Naive B cell (primary cell): ENCODE data around the gene DPY30. TPM values are rescaled to one million over a fixed set of nuclear protein-coding genes. Genes with fewer than 3 reads are reported as not detected.
A peak's percentile ranks its signal among the peaks of the same experiment; 100 is the strongest.
"Not testable (repeated sequence)": the region's sequence is repeated elsewhere in the genome, so short reads cannot be mapped to it uniquely, and the experiment has no call there.

Experiments
- ATAC-seq, 2 donors: fragments of 150-1000 bp; cut with Tn5 transposase; 2 replicates each; pipeline ENCODE4 v1.10.0; 2021; ENCODE audit warnings: low read depth in 2 of 2, mild to moderate bottlenecking in 2 of 2, moderate library complexity in 2 of 2
- DNase-seq: peaks from one replicate; pipeline ENCODE4 v3.0.0; 2022
- H3K27ac Mint-ChIP-seq, 6 donors: one replicate each; pipeline ENCODE4 v1.8.0; 2020 to 2022; ENCODE audit warnings: mild to moderate bottlenecking in 6 of 6, mixed read lengths in 6 of 6, moderate library complexity in 5 of 6, inconsistent platforms in 2 of 6
- H3K27me3 Mint-ChIP-seq, 3 donors: one replicate each; pipeline ENCODE4 v1.8.0; 2021 to 2022; ENCODE audit warnings: mixed read lengths in 3 of 3, mild to moderate bottlenecking in 1 of 3
- H3K36me3 Mint-ChIP-seq, 2 donors: one replicate each; pipeline ENCODE4 v1.8.0; 2020 to 2022; ENCODE audit warnings: mixed read lengths in 2 of 2, inconsistent platforms in 1 of 2, mild to moderate bottlenecking in 1 of 2
- H3K4me1 Mint-ChIP-seq, 3 donors: one replicate each; pipeline ENCODE4 v1.8.0; 2020 to 2022; ENCODE audit warnings: mixed read lengths in 3 of 3, inconsistent platforms in 1 of 3, mild to moderate bottlenecking in 1 of 3, moderate library complexity in 1 of 3
- H3K4me3 Mint-ChIP-seq, 8 donors: one replicate each; pipeline ENCODE4 v1.8.0; 2020 to 2022; ENCODE audit warnings: mild to moderate bottlenecking in 8 of 8, mixed read lengths in 8 of 8, moderate library complexity in 8 of 8, inconsistent platforms in 2 of 8
- H3K9me3 Mint-ChIP-seq, 7 donors: one replicate each; pipeline ENCODE4 v1.8.0; 2020 to 2022; ENCODE audit warnings: mixed read lengths in 7 of 7, mild to moderate bottlenecking in 5 of 7, inconsistent platforms in 2 of 7, moderate library complexity in 1 of 7
- polyA plus RNA-seq, 6 donors: library from polyadenylated mRNA; unstranded; fragments of 300-500 nt; fragmentation: Illumina TruSeq; gene quantifications; one replicate each; pipeline ENCODE4 v1.2.3, GENCODE V29; 2021; ENCODE audit warnings: low read depth in 6 of 6

Gene DPY30
- polyA plus RNA-seq, result 100 to 1,000 TPM; 129 to 189 (median 169) TPM

DNA sequence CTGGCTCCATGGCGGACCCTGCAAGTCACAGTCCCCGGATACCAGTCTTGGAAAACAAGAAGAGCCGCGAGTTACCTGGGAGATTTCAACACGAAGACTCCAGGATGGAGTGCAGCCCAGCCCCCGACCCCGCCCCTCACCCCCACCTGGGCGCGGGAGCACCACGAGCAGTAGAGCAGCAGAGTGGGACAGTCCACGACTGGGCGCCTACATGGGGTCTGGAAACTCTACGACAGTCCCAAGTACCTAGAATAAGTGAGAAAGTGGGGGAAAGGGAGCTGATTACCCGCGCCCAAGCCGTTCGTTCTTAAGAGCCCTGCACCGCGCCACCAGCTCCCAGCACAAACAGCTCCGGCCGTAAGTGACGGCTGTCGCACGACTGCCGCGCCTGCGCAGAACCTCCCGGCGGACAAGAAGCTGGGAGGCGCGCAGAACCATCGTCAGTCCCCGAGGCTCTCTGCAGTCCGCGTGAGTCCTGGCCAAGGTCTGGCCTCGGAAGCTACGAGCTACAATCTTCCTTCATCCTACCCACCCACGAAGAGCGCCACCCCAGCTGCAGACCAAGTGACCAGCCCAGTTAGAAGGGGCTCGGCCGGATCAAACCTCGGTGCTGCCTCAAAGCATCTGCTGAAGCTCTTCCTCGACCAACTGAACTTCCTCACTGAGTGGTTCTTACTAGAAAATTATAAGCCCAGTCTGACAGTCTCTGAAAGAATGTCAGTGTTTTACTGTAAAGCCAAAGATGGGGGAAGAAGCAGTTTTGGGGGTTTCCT, at the start of gene DPY30:
TSS of gene DPY30 (minus strand) at position 359 of the 773 bp plus-strand sequence. CDS start at position 10, 349 bp downstream.
- ATAC-seq (peak; percentile 88 to 91), DNase-seq (peak; percentile 90)
- Mint-ChIP-seq H3K27ac (peak within 1 kb of the TSS; percentile 80 to 96 (median 94)), H3K9me3 (no peaks in the 10 kb centered on the region), H3K4me1 (peaks cover 5 to 20% (median 9%) of the 10 kb centered on the region in 3 donors), H3K4me3 (peak within 1 kb of the TSS; percentile 86 to 98 (median 93)), H3K27me3 (no peaks in the 10 kb centered on the region), H3K36me3 (no peaks in the 10 kb centered on the region)

DNA sequence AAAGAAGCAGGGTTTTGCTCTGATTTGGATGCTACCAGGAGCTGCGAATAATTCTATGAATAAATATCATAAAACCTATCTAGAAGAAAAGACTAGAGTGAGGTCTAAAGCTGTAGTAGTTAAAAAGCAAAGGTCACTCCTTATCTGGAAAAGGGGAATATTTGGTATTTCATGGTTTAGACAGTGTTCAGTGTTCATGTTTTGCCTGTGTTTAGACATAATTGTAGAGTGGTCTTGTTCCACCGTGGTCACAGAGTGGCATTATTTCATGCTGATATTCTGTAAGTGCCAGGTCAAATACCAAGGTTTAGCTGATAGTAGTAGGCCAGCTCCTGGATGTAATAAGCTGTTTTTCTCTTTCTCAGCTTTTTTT, 34.5 kb upstream of the DPY30 start:
- Mint-ChIP-seq H3K4me3 (no peak overlapping the region), H3K36me3 (peaks cover 0 to 6% of the 10 kb centered on the region in 2 donors), H3K27me3 (no peaks in the 10 kb centered on the region), H3K27ac (no peak overlapping the region), H3K4me1 (peaks cover 22 to 28% (median 25%) of the 10 kb centered on the region in 3 donors), H3K9me3 (no peaks in the 10 kb centered on the region)
- DNase-seq (no peak), ATAC-seq (no peak)

DNA sequence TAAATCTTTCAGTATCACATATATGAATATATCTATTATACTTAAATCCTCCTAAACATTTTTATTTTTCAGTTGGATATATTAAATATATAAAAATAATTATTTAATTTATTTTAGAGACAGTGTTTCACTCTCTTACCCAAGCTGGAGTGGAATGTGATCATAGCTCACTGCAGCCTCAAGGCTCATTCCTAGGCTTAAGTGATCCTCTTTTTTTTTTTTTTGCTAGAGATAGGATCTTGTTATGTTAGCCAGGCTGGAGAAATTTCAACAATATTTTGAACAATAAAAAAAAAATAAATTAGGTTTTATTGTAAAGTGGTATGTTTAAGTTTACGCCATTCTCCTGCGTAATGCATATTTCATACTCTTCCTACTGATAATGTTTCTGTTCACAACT, 27.9 kb upstream of the DPY30 start:
- ATAC-seq (no peak), DNase-seq (no peak)
- Mint-ChIP-seq H3K27me3 (no peaks in the 10 kb centered on the region), H3K4me1 (peaks cover 18 to 38% (median 33%) of the 10 kb centered on the region in 3 donors), H3K9me3 (no peaks in the 10 kb centered on the region), H3K36me3 (peaks cover 0 to 6% of the 10 kb centered on the region in 2 donors), H3K4me3 (peak overlapping the region in 1 of 8 donors; percentile 58), H3K27ac (no peak overlapping the region)

DNA sequence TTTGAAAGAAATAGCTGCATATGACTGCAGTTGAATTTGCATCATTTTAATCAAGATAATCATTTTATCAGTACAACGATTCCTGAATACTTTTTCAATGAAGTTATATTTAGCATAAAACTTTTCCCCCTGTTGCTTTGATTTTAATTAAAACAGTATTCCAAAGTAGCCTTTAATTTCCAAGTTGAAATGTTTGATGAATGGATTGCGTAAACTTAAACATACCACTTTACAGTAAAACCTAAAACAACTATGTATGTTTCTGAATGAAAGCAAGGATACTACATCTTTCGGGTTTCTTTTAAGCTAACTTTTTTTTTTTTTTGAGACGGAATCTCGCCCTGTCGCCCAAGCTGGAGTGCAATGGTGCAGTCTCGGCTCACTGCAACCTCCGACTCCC, 25.1 kb upstream of the DPY30 start:
- Mint-ChIP-seq H3K27ac (peak overlapping the region in 3 of 6 donors; percentile 29 to 92 (median 88)), H3K36me3 (no peaks in the 10 kb centered on the region), H3K27me3 (no peaks in the 10 kb centered on the region), H3K4me1 (peaks cover 19 to 35% (median 34%) of the 10 kb centered on the region in 3 donors), H3K4me3 (peak overlapping the region; percentile 94 to 100 (median 99)), H3K9me3 (no peaks in the 10 kb centered on the region)
- ATAC-seq (no peak), DNase-seq (no peak)

DNA sequence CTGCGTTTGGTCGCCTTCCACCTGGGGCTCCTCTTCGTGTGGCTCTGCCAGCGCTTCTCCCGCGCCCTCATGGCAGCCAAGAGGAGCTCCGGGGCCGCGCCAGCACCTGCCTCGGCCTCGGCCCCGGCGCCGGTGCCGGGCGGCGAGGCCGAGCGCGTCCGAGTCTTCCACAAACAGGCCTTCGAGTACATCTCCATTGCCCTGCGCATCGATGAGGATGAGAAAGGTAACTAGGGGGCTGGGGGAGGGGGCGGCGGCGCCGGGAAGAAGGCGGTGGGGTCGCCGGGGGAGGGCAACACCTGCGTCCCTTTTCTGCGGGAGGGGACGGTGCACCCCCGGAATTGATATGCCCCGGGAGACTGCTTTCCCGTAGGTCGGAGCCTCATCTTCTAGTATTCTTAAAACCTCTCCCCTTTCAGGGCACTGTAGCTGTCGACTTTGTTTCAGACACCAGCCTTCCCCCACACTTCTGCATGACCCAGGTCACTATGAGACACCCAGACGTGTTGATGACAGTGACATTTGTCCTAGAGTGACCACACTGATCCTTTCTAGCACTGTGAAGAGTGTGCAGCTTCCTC, 24.5 kb upstream of the DPY30 start:
- Mint-ChIP-seq H3K27me3 (no peaks in the 10 kb centered on the region), H3K27ac (peak overlapping the region; percentile 86 to 98 (median 93)), H3K9me3 (no peaks in the 10 kb centered on the region), H3K4me3 (peak overlapping the region; percentile 98 to 100 (median 99)), H3K4me1 (peaks cover 19 to 35% (median 34%) of the 10 kb centered on the region in 3 donors), H3K36me3 (no peaks in the 10 kb centered on the region)
- DNase-seq (no peak), ATAC-seq (no peak)

DNA sequence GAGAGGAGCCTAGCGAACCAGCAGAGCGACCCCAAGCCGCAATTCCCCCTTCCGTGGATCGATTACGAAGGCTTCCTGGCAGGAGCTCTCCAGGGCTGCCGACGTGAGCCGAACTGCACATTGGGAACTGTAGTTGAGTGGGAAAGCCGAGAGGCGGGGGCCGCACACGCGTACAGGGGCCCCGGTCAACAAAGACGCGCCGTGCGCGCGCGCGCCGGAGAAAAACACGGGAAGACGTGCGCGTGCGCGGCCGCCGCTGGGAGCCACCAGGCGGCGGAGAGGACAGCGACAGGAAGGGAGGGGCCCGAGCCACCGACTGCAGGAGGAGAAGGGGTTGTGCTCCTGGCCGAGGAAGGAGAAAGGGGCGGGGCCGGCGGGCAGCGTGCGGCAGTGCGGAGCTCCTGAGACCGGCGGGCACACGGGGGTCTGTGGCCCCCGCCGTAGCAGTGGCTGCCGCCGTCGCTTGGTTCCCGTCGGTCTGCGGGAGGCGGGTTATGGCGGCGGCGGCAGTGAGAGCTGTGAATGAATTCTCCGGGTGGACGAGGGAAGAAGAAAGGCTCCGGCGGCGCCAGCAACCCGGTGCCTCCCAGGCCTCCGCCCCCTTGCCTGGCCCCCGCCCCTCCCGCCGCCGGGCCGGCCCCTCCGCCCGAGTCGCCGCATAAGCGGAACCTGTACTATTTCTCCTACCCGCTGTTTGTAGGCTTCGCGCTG, 23.9 kb upstream of the DPY30 start, which contains the start of gene SPAST:
TSS of gene SPAST (plus strand) at position 247 of the 711 bp plus-strand sequence. CDS start at position 523, 276 bp downstream.
- DNase-seq (peak; percentile 97), ATAC-seq (peak; percentile 84 to 85)
- no peaks in the 10 kb centered on the region for H3K9me3 Mint-ChIP-seq
- H3K36me3 Mint-ChIP-seq, result no peaks in the 10 kb centered on the region
- H3K4me3 Mint-ChIP-seq, result peak within 1 kb of the TSS; percentile 98 to 100 (median 99)
- H3K27ac Mint-ChIP-seq, result peak within 1 kb of the TSS; percentile 90 to 98 (median 94)
- peaks cover 19 to 35% (median 34%) of the 10 kb centered on the region in 3 donors for H3K4me1 Mint-ChIP-seq
- no peaks in the 10 kb centered on the region for H3K27me3 Mint-ChIP-seq

DNA sequence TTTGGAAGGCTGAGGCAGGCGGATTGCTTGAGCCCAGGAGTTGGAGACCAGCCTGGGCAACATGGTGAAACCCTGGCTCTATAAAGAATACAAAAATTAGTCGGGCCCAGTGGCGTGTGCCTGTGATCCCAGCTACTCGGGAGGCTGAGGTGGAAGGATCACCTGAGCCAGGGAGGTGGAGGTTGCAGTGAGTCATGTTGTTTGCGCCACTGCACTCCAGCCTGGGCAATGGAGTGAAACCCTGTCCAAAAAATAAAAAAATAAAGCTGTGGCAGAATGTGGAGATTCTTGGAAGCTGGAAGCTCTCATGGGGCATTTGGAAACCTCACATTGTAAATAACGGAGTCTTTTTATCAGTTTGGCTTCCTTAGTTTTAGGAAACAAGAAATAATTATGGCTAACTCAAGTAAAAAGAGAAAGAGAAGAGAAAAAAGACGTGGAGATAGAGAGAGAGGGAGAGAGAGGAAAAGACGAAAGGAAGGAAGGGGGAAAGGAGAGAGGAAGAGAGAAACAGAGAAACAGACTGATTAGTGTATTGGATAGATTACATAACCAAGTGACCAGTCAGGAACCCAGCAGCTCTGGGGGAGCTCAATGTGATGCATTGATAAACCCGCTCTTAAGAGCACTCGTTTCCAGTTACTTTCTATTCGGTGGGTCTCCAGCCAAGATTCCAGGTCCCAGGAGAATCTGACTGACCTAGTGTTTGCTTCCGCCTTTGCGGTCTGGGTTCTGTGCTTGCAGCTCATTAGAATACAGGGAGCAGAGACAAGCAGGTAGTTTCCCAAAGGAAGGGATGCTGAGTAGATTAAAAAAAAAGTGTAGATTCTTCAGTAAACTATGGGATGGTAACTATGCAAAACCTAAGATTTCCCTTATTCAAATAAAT, 22.6 kb upstream of the DPY30 start:
- Mint-ChIP-seq H3K27ac (peak overlapping the region in 5 of 6 donors; percentile 2 to 98 (median 95)), H3K4me1 (peaks cover 18 to 34% (median 32%) of the 10 kb centered on the region in 3 donors), H3K27me3 (no peaks in the 10 kb centered on the region), H3K4me3 (peak overlapping the region; percentile 98 to 100 (median 99)), H3K36me3 (no peaks in the 10 kb centered on the region), H3K9me3 (no peaks in the 10 kb centered on the region)
- DNase-seq, result peak; percentile 10
- ATAC-seq, result no peak

DNA sequence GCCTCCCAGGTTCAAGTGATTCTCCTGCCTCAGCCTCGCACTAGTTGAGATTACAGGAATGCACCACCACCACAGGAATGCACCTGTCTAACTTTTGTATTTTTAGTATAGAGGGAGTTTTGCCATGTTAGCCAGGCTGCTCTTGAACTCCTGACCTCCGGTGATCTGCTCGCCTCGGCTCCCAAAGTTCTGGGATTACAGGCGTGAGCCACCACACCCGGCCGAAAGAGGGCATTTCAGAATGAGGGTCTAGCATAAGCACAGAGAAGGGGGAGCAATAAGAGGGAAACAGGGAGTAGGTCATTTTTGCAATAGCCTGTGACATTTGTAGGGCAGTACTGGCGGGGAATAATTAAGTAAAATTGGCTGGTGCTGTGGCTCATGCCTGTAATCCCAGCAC, 21.8 kb upstream of the DPY30 start:
- peak overlapping the region in 7 of 8 donors; percentile 59 to 99 (median 98) for H3K4me3 Mint-ChIP-seq
- H3K9me3 Mint-ChIP-seq, result no peaks in the 10 kb centered on the region
- DNase-seq (no peak), ATAC-seq (no peak)
- peaks cover 16 to 30% (median 29%) of the 10 kb centered on the region in 3 donors for H3K4me1 Mint-ChIP-seq
- H3K27me3 Mint-ChIP-seq, result no peaks in the 10 kb centered on the region
- no peaks in the 10 kb centered on the region for H3K36me3 Mint-ChIP-seq
- H3K27ac Mint-ChIP-seq, result peak overlapping the region in 1 of 6 donors; percentile 78

DNA sequence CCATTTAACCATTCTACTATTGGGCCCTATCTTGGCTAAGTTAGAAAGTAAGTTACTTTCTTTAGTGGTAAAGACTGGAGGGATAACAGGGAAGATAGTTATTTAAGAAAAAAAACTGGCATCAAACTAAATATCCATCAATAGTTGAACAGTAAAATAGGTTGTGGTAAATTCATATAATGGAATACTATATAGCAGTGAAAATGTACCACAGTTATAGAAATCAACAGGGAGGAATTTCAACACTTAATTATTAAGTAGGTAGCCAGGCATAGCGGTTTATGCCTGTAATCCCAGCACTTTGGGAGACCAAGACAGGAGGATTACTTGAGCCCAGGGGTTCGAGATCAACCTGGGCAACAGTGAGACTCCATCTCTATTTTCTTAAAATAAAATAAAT, 20.7 kb upstream of the DPY30 start:
- Mint-ChIP-seq H3K27me3 (no peaks in the 10 kb centered on the region), H3K36me3 (no peaks in the 10 kb centered on the region), H3K27ac (no peak overlapping the region), H3K4me3 (peak overlapping the region in 1 of 8 donors; percentile 99), H3K4me1 (peaks cover 11 to 20% (median 19%) of the 10 kb centered on the region in 3 donors), H3K9me3 (no peaks in the 10 kb centered on the region)
- ATAC-seq, result no peak
- DNase-seq, result no peak

DNA sequence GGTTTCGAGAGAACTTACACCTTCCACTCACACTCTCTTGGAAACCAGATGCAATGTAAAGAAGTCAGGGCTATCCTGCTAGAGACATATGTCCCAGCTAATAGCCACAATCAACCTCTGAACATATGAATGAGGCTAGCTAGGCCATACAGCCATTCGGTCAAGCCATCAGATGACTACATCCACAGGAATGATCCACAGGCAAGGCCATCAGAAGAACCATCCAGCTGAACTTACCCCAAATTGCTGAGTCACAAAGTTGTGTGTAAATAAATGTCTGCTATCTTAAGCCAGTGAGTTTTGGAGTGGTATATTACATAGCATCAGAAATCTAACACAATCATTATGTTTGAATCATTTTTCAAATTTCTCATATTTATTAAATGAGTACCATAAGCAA, 18.5 kb upstream of the DPY30 start:
- H3K27me3 Mint-ChIP-seq, result no peaks in the 10 kb centered on the region

DNA sequence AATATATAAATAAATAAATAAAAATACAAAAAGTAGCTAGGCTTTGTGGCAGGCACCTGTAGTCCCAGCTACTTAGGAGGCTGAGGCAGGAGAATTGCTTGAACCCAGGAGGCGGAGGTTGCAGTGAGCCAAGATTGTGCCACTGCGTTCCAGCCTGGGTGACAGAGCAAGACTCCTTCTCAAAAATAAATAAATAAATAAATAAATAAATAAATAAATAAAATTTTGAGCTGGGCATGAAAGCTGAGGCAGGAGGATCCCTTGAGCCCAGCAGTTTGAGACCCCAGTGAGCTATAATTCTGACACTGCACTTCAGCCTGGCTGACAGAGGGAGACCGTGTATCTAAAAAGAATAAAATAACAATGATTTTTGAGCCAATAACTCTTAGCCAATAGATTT, 15.0 kb upstream of the DPY30 start:
- DNase-seq, H3K4me1 Mint-ChIP-seq, H3K4me3 Mint-ChIP-seq, H3K27ac Mint-ChIP-seq, H3K27me3 Mint-ChIP-seq, H3K36me3 Mint-ChIP-seq, H3K9me3 Mint-ChIP-seq, ATAC-seq: not testable (repeated sequence)

More for the DNA sequence above, 18.5 kb upstream of the DPY30 start:
- ATAC-seq (no peak), DNase-seq (no peak)
- H3K27ac Mint-ChIP-seq, result no peak overlapping the region
- H3K36me3 Mint-ChIP-seq, result no peaks in the 10 kb centered on the region
- H3K4me1 Mint-ChIP-seq, result peaks cover 9 to 17% (median 11%) of the 10 kb centered on the region in 3 donors
- H3K9me3 Mint-ChIP-seq, result no peaks in the 10 kb centered on the region
- H3K4me3 Mint-ChIP-seq, result peak overlapping the region in 1 of 8 donors; percentile 46

DNA sequence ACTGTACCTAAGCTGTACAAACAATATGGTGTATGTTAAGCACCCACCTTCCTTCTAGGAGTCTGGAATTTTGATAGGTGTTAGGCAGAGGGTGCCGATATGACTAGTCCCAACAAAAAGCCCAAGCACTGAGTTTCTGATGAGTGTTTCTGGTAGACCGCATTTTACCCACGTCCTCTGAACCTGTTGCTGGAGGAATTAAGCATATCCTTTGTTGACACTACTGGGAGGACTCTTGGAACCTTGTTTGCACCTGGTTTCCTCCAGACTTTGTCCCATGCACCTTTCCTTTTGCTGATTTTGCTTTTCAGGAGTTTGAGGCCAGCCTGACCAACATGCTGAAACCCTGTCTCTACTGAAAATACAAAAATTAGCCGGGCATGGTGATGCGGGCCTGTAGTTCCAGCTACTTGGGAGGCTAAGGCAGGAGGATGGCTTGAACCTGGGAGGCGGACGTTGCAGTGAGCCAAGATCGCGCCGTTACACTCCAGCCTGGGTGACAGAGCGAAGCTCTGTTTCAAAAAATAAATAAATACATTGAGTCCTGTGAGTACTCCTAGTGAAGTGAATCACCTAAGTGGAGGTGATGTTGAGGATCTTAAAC, 12.3 kb upstream of the DPY30 start:
- H3K36me3 Mint-ChIP-seq, result no peaks in the 10 kb centered on the region
- no peaks in the 10 kb centered on the region for H3K4me1 Mint-ChIP-seq
- no peaks in the 10 kb centered on the region for H3K9me3 Mint-ChIP-seq
- ATAC-seq (no peak), DNase-seq (no peak)
- H3K27ac Mint-ChIP-seq, result no peak overlapping the region
- no peak overlapping the region for H3K4me3 Mint-ChIP-seq
- H3K27me3 Mint-ChIP-seq, result no peaks in the 10 kb centered on the region
